ENCODE data around the gene BICC1. TPM values are rescaled to one million over a fixed set of nuclear protein-coding genes. Genes with fewer than 3 reads are reported as not detected.

BICC1 gene
- total and polyA plus RNA-seq, 10 donors = 0.86 to 5.4 (median 3.5) TPM

DNA sequence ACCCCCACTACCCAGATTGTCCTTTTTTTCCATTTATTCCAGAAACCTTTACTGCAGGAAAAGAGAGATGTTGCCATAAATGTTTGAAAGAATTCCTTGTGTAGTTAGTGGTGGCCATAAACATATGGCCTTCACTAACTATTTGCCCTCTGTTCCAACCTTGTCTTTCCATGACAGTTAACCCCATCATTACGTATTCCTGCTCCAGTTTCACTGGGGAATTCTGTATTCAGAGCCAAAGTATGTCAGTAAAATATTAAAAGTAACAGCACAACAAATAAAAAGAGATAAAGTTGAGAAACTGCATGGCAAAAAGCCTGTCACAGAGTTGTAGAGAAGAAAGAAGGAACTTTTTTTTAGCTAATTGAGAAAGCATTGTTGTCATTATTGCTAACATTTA, 261.3 kb downstream of the BICC1 start:
- no peaks in the 10 kb centered on the region for H3K9me3 ChIP-seq
- no peak overlapping the region for H3K27ac ChIP-seq
- no peaks in the 10 kb centered on the region for H3K4me1 ChIP-seq
- TF ChIP-seq POLR2AphosphoS5 (IDR thresholded peaks at IDR 0.05) (no peak), CTCF (IDR thresholded peaks at IDR 0.05 in 8 of 11, conservative IDR thresholded peaks at IDR 0.05 in 3 of 11) (no peak), POLR2A (IDR thresholded peaks at IDR 0.05) (no peak)
- no peaks in the 10 kb centered on the region for H3K27me3 ChIP-seq (replicated peaks in 1 of 7)
- no peak for DNase-seq
- 51 to 81% (median 71%) methylated on average over 1 of the region's 1 CpG for WGBS, 5 donors
- no peaks in the 10 kb centered on the region for H3K36me3 ChIP-seq
- intact Hi-C loops (cut with DNase I; ENCODE audit: low total_unique reads) = no loop called here
- no peak overlapping the region for H3K4me3 ChIP-seq

- H3K9me3 ChIP-seq = no peaks in the 10 kb centered on the region
- H3K36me3 ChIP-seq = no peaks in the 10 kb centered on the region
- no peaks in the 10 kb centered on the region for H3K4me1 ChIP-seq
- no peak for TF ChIP-seq POLR2AphosphoS5 (IDR thresholded peaks at IDR 0.05)
- TF ChIP-seq POLR2A (IDR thresholded peaks at IDR 0.05) = no peak
- no peak for TF ChIP-seq CTCF (IDR thresholded peaks at IDR 0.05 in 8 of 11, conservative IDR thresholded peaks at IDR 0.05 in 3 of 11)
- H3K4me3 ChIP-seq = no peak overlapping the region
- H3K27ac ChIP-seq = no peak overlapping the region
- intact Hi-C loops (cut with DNase I; ENCODE audit: low total_unique reads) = no loop called here
- no peak for DNase-seq
- WGBS, 5 donors = 18 to 68% (median 37%) methylated on average over 4 of the region's 4 CpGs
- no peaks in the 10 kb centered on the region for H3K27me3 ChIP-seq (replicated peaks in 1 of 7)
Observed at GRCh38 chr10:58775960-58776567, 263.4 kb downstream of the BICC1 start.

GRCh38 chr10:58776568-58777318, 264.1 kb downstream of the BICC1 start:
- intact Hi-C loops (cut with DNase I; ENCODE audit: low total_unique reads) = no loop called here
- no peaks in the 10 kb centered on the region for H3K27me3 ChIP-seq (replicated peaks in 1 of 7)
- 61 to 82% (median 77%) methylated on average over 5 of the region's 5 CpGs for WGBS, 5 donors
- no peak for TF ChIP-seq POLR2A (IDR thresholded peaks at IDR 0.05)
- no peak for TF ChIP-seq POLR2AphosphoS5 (IDR thresholded peaks at IDR 0.05)
- no peak for TF ChIP-seq CTCF (IDR thresholded peaks at IDR 0.05 in 8 of 11, conservative IDR thresholded peaks at IDR 0.05 in 3 of 11)
- H3K36me3 ChIP-seq = no peaks in the 10 kb centered on the region
- H3K9me3 ChIP-seq = no peaks in the 10 kb centered on the region
- no peak overlapping the region for H3K4me3 ChIP-seq
- DNase-seq = no peak
- no peak overlapping the region for H3K27ac ChIP-seq
- peaks cover 0 to under 1% (median 0%) of the 10 kb centered on the region in 6 donors for H3K4me1 ChIP-seq

- intact Hi-C loops (cut with DNase I; ENCODE audit: low total_unique reads) = no loop called here
- Histone ChIP-seq H3K4me3 (no peak overlapping the region), H3K27me3 (replicated peaks in 1 of 7) (no peaks in the 10 kb centered on the region), H3K27ac (no peak overlapping the region), H3K36me3 (no peaks in the 10 kb centered on the region), H3K9me3 (no peaks in the 10 kb centered on the region), H3K4me1 (peaks cover 0 to 4% (median 0%) of the 10 kb centered on the region in 6 donors)
- no peak for DNase-seq
- no peak for TF ChIP-seq CTCF (IDR thresholded peaks at IDR 0.05 in 8 of 11, conservative IDR thresholded peaks at IDR 0.05 in 3 of 11)
- TF ChIP-seq POLR2A (IDR thresholded peaks at IDR 0.05) = no peak
- no peak for TF ChIP-seq POLR2AphosphoS5 (IDR thresholded peaks at IDR 0.05)
- WGBS, 5 donors = 64 to 80% (median 74%) methylated on average over 2 of the region's 2 CpGs
Observed at GRCh38 chr10:58778966-58779365, 266.3 kb downstream of the BICC1 start.

Measured in spleen (tissue), 11 donors.